Right lobe of liver (tissue), 6 donors: ENCODE measurements around the gene PARM1. TPM values are rescaled to one million over a fixed set of nuclear protein-coding genes. Genes with fewer than 3 reads are reported as not detected.

Source experiments
- ATAC-seq, 4 donors: fragments of 200-7000 bp; cut with Tn5 transposase; one replicate each; pipeline ENCODE4 v1.9.1; 2020; ENCODE audit warnings: mild to moderate bottlenecking in 4 of 4, moderate library complexity in 4 of 4
- DNase-seq, 3 donors: peaks; one replicate each; pipeline ENCODE4 v3.0.0-alpha.2; 2020
- H3K27ac ChIP-seq, 3 donors: fragments of 200-600 bp; one replicate each; pipeline ENCODE4 v1.8.0; 2022
- H3K27me3 ChIP-seq, 2 donors: fragments of 200-600 bp; one replicate each; pipeline ENCODE4 v1.8.0; 2022
- H3K36me3 ChIP-seq, 4 donors: fragments of 200-600 bp; sonication (generic) in 1 of 4; one replicate each; pipeline versions ENCODE4 v1.5.1 to v1.8.0; 2017 to 2022; ENCODE audit warnings: control low read depth in 1 of 4
- H3K4me1 ChIP-seq, 4 donors: fragments of 200-600 bp; sonication (generic) in 1 of 4; one replicate each; pipeline versions ENCODE4 v1.5.1 to v1.8.0; 2017 to 2022; ENCODE audit warnings: control low read depth in 1 of 4
- H3K4me3 ChIP-seq, 3 donors: fragments of 200-600 bp; one replicate each; pipeline ENCODE4 v1.8.0; 2022
- H3K9me3 ChIP-seq, 4 donors: fragments of 200-600 bp; sonication (generic) in 1 of 4; one replicate each; pipeline versions ENCODE4 v1.5.1 to v1.8.0; 2017 to 2022; ENCODE audit warnings: control low read depth in 1 of 4
- POLR2A ChIP-seq: fragments of 450-650 bp; IDR thresholded peaks from one replicate; pipeline ENCODE4 v1.6.1; 2017; ENCODE audit warnings: antibody characterized with exemption, mild to moderate bottlenecking
- WGBS: methylation state at CpG from one replicate; pipeline ENCODE4 v1.1.6; 2018; ENCODE audit warnings: low coverage, low lambda C conversion rate; ENCODE audit not compliant: insufficient coverage; ENCODE audit errors: missing lambda C conversion rate; 5-methylcytosine and 5-hydroxymethylcytosine counted together
- intact Hi-C, 2 donors: fragments of 100-400 bp; cut with DNase I; formaldehyde crosslinking; loops; one replicate each; pipeline versions ENCODE4 v1.11.2 to v1.14.1; 2022
- total RNA-seq, 6 experiments: library from RNA; depleted of rRNA in 2 of 6; stranded (reverse); fragments of >200 nt in 2 of 6; fragmentation: NEBNext Ultra II Directional in 3 of 6; extraction: Animal tissue kit (Norgen Biotek cat#: 25700) in 3 of 6; gene quantifications; one replicate each; pipeline versions ENCODE4 v1.1.0 to v1.2.4, GENCODE V29; 2016 to 2023
- TF ChIP-seq, protein P1 (sequence below), 4 donors: fragments of 200-600 bp in 3 of 4; fragments of 450-650 bp in 1 of 4; IDR thresholded peaks; one replicate each; pipeline versions ENCODE4 v1.5.1 to v1.8.0; 2016 to 2022; ENCODE audit warnings: antibody characterized with exemption in 4 of 4, mild to moderate bottlenecking in 2 of 4
- donor health status: DM: no; HTN: yes; CAD: no.
- donor health status: DM: no; HTN: no; CAD: no.
- donor health status: DM: no; HTN: no; CAD: no.
- donor health status: DM: no; HTN: yes; CAD: no.
- donor health status: DM: no; HTN: yes; CAD: no.

Gene PARM1
- total RNA-seq, 6 experiments from 2014 or later, result 0.18 to 1.2 (median 0.31) TPM

DNA sequence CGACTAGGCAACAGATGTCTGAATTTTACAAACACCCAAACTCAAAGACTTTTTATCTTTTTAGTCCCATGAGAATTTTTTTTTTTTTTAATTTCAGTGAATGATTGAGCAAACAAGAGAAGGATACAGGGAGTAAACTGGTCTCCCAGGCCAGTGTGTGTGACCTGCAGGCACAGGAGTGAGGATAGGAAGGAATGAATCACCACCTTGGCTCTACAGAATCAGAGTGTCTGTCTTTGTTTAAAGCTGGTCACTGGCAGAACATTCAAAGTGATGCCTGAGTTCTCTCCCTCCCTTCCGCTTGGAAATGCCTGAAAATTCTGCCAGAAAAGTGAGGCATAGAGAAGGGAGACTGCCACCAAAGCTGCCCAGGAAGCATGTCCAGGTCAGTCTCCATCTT lies 69.5 kb downstream of the PARM1 start:
- DNase-seq (no peak), ATAC-seq (no peak)
- WGBS, result 39% methylated on average over 2 of the region's 2 CpGs
- TF ChIP-seq POLR2A, result no peak
- TF ChIP-seq, protein P1, sequence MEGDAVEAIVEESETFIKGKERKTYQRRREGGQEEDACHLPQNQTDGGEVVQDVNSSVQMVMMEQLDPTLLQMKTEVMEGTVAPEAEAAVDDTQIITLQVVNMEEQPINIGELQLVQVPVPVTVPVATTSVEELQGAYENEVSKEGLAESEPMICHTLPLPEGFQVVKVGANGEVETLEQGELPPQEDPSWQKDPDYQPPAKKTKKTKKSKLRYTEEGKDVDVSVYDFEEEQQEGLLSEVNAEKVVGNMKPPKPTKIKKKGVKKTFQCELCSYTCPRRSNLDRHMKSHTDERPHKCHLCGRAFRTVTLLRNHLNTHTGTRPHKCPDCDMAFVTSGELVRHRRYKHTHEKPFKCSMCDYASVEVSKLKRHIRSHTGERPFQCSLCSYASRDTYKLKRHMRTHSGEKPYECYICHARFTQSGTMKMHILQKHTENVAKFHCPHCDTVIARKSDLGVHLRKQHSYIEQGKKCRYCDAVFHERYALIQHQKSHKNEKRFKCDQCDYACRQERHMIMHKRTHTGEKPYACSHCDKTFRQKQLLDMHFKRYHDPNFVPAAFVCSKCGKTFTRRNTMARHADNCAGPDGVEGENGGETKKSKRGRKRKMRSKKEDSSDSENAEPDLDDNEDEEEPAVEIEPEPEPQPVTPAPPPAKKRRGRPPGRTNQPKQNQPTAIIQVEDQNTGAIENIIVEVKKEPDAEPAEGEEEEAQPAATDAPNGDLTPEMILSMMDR (IDR thresholded peaks at IDR 0.05), result no peak
- no peaks in the 10 kb centered on the region for H3K4me1 ChIP-seq
- intact Hi-C loops, result no loop called here
- H3K27me3 ChIP-seq, result no peaks in the 10 kb centered on the region
- no peaks in the 10 kb centered on the region for H3K36me3 ChIP-seq
- no peak overlapping the region for H3K27ac ChIP-seq
- H3K9me3 ChIP-seq, result no peaks in the 10 kb centered on the region
- H3K4me3 ChIP-seq, result no peak overlapping the region

DNA sequence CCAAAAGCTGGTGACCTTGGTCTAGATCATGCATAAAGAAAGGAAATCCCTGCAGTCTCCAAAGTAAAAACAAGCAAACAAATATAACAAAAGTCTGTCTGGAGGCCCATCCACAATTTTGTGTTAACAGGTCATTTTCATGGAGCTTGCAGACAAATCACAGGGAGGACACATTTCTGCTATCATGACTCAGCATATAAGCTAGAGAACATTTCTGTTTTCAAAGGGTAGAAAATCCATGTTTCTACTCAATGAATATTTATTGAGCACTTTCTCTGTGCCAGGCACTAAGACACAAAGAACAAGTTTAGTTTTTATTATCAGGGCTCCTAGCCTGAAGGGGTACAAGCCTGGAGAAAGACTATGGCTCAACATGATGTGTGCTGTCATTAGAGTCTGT lies 71.1 kb downstream of the PARM1 start:
- DNase-seq (no peak), ATAC-seq (no peak)
- Histone ChIP-seq H3K9me3 (no peaks in the 10 kb centered on the region), H3K27me3 (no peaks in the 10 kb centered on the region), H3K27ac (no peak overlapping the region), H3K4me3 (no peak overlapping the region), H3K4me1 (no peaks in the 10 kb centered on the region), H3K36me3 (no peaks in the 10 kb centered on the region)
- intact Hi-C loops, result no loop called here
- TF ChIP-seq, protein P1 (IDR thresholded peaks at IDR 0.05), result no peak
- no peak for TF ChIP-seq POLR2A

DNA sequence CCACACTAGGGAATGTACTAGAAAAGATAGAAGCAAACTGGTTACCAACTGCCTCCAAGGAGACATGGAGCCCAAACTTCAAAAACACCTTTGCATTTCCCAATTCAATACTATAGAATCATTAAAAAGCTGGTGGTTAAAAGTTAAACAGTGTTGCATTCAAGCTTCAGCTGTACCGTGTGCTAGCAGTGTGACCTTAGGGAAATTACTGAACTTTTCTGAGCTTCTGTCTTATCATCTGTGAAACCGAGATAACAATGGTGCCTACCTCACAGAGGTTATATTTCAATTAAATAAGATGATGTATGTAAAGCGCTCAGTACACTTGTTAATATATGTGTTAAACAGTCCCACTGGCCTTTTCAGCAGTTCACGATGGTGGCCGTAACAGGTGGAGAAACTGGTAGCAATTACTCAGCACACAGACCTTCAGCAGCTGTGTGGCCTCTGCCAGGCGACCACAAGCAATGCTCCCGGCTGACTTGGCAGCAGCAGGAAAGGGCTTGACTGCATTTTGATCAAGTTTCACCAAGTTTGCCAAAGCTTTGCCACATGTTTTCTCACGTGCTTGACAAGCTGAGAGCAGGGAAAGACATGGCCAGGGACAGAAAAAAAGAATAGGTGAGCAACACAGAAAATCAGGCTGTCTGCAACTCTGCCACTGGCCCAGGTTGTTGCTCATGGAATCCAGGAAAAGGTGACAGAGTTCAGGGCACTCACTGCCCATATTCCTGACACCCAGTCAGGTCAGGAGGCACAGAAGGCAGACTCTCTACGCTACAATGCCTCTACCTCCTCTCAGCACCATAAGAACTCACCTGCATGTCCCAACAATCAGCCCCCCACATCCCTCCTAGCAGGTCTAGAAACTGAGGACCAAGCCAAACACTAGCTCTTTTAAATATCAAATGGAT lies 72.1 kb downstream of the PARM1 start:
- no peaks in the 10 kb centered on the region for H3K9me3 ChIP-seq
- no peak for DNase-seq
- 59% methylated on average over 8 of the region's 9 CpGs for WGBS
- TF ChIP-seq, protein P1 (IDR thresholded peaks at IDR 0.05), result no peak
- no peak for TF ChIP-seq POLR2A
- no peak overlapping the region for H3K27ac ChIP-seq
- no peak overlapping the region for H3K4me3 ChIP-seq
- no peaks in the 10 kb centered on the region for H3K36me3 ChIP-seq
- H3K27me3 ChIP-seq, result no peaks in the 10 kb centered on the region
- ATAC-seq, result no peak
- intact Hi-C loops, result no loop called here
- H3K4me1 ChIP-seq, result no peaks in the 10 kb centered on the region

DNA sequence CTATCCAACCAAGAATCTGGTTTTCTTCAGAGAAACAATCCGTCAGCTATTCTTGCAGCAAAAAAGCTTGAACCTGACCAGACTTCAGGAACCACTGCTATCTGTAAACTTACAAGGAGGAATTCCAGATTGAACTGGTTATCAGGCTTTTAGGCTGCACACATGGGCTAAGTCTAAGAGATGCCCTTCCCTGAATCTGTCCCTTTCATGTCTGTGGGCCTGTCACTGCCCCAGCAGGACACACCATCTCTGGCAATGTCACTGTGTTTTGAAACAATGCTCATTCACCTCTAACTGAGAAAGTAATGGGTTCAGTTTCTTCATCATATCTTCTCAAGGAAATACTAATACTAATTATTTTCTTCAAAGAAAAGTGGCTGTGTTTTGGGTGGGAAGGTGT lies 72.8 kb downstream of the PARM1 start:
- TF ChIP-seq, protein P1 (IDR thresholded peaks at IDR 0.05), result no peak
- TF ChIP-seq POLR2A, result no peak
- no peaks in the 10 kb centered on the region for H3K9me3 ChIP-seq
- no peak overlapping the region for H3K4me3 ChIP-seq
- intact Hi-C loops, result no loop called here
- 86% methylated on average over 1 of the region's 1 CpG for WGBS
- no peaks in the 10 kb centered on the region for H3K27me3 ChIP-seq
- no peak overlapping the region for H3K27ac ChIP-seq
- no peaks in the 10 kb centered on the region for H3K36me3 ChIP-seq
- no peak for ATAC-seq
- no peak for DNase-seq
- H3K4me1 ChIP-seq, result no peaks in the 10 kb centered on the region
